Vagina (tissue), 2 donors: ENCODE measurements around the gene RAPGEF5. TPM values are rescaled to one million over a fixed set of nuclear protein-coding genes. Genes with fewer than 3 reads are reported as not detected.

Source experiments
- DNase-seq, 2 donors: peaks; one replicate each; pipeline ENCODE4 v3.0.0-alpha.2; 2017; ENCODE audit errors: extremely low spot score in 2 of 2
- H3K27ac ChIP-seq: fragments of 200-600 bp; sonication (generic); one replicate; pipeline ENCODE4 v1.5.1; 2019
- H3K27me3 ChIP-seq: fragments of 200-600 bp; sonication (generic); one replicate; pipeline ENCODE4 v1.5.1; 2019
- H3K36me3 ChIP-seq, 2 donors: fragments of 200-600 bp; sonication (generic); one replicate each; pipeline ENCODE4 v1.5.1; 2017 to 2019
- H3K4me1 ChIP-seq: fragments of 200-600 bp; sonication (generic); one replicate; pipeline ENCODE4 v1.5.1; 2019
- H3K4me3 ChIP-seq, 2 donors: fragments of 200-600 bp; sonication (generic); 1 replicate in 1 of 2; 2 replicates in 1 of 2; pipeline ENCODE4 v1.5.1; 2016 to 2019
- H3K9me3 ChIP-seq: fragments of 200-600 bp; sonication (generic); one replicate; pipeline ENCODE4 v1.5.1; 2019
- CTCF ChIP-seq, 3 experiments: fragments of 450-650 bp in 2 of 3; fragments of 200-600 bp in 1 of 3; sonication (generic) in 1 of 3; IDR thresholded peaks; one replicate each; pipeline ENCODE4 v1.5.1; 2017 to 2019; ENCODE audit warnings: antibody characterized with exemption in 3 of 3, mild to moderate bottlenecking in 2 of 3, moderate library complexity in 2 of 3
- POLR2A ChIP-seq, 2 donors: fragments of 450-650 bp; IDR thresholded peaks; one replicate each; pipeline ENCODE4 v1.6.1; 2017; ENCODE audit warnings: antibody characterized with exemption in 2 of 2, mild to moderate bottlenecking in 2 of 2, moderate library complexity in 2 of 2
- POLR2AphosphoS5 ChIP-seq, 2 donors: sonication (generic); formaldehyde crosslinking; IDR thresholded peaks; one replicate each; pipeline ENCODE4 v1.9.0; 2017; ENCODE audit warnings: antibody characterized with exemption in 2 of 2, mild to moderate bottlenecking in 2 of 2, low read depth in 1 of 2; ENCODE audit not compliant: insufficient read depth in 1 of 2
- intact Hi-C: fragments of 100-400 bp; cut with DNase I; formaldehyde crosslinking; loops from one replicate; pipeline ENCODE4 v1.15.1; 2023
- total RNA-seq: library from RNA; depleted of rRNA; stranded (reverse); fragments of >200 nt; gene quantifications from one replicate; pipeline ENCODE4 v1.2.3, GENCODE V29; 2016

The RAPGEF5 gene
- total RNA-seq, 1 donor from 2014 or later, result 68.0 TPM

- TF ChIP-seq POLR2AphosphoS5 (IDR thresholded peaks at IDR 0.05; ENCODE audit: insufficient read depth in 1 of 2, low read depth in 1 of 2), result no peak
- no peak overlapping the region for H3K4me3 ChIP-seq
- H3K4me1 ChIP-seq, result peaks cover 12% of the 10 kb centered on the region
- no peak overlapping the region for H3K27ac ChIP-seq
- H3K27me3 ChIP-seq, result no peaks in the 10 kb centered on the region
- no peak for DNase-seq
- intact Hi-C loops, result no loop called here
- H3K36me3 ChIP-seq, result peaks cover 0 to 3% of the 10 kb centered on the region in 2 donors
- H3K9me3 ChIP-seq, result no peaks in the 10 kb centered on the region
These were observed 161.4 kb downstream of the RAPGEF5 start for GRCh38 chr7:22195397-22196172.

- no peaks in the 10 kb centered on the region for H3K9me3 ChIP-seq
- no peak overlapping the region for H3K27ac ChIP-seq
- peaks cover 0 to 3% of the 10 kb centered on the region in 2 donors for H3K36me3 ChIP-seq
- peaks cover 12% of the 10 kb centered on the region for H3K4me1 ChIP-seq
- DNase-seq, result no peak
- intact Hi-C loops, result no loop called here
- no peaks in the 10 kb centered on the region for H3K27me3 ChIP-seq
- TF ChIP-seq POLR2AphosphoS5 (IDR thresholded peaks at IDR 0.05; ENCODE audit: insufficient read depth in 1 of 2, low read depth in 1 of 2) (no peak), CTCF (IDR thresholded peaks at IDR 0.05) (no peak), POLR2A (IDR thresholded peaks at IDR 0.05) (no peak)
- H3K4me3 ChIP-seq, result no peak overlapping the region
These were observed 162.2 kb downstream of the RAPGEF5 start for GRCh38 chr7:22194658-22195273.

GRCh38 chr7:22193450-22193983 is 163.4 kb downstream of the RAPGEF5 start:
- no peaks in the 10 kb centered on the region for H3K27me3 ChIP-seq
- no peaks in the 10 kb centered on the region for H3K9me3 ChIP-seq
- H3K27ac ChIP-seq, result no peak overlapping the region
- TF ChIP-seq POLR2A (IDR thresholded peaks at IDR 0.05) (no peak), CTCF (IDR thresholded peaks at IDR 0.05) (no peak), POLR2AphosphoS5 (IDR thresholded peaks at IDR 0.05; ENCODE audit: insufficient read depth in 1 of 2, low read depth in 1 of 2) (no peak)
- peaks cover 12% of the 10 kb centered on the region for H3K4me1 ChIP-seq
- intact Hi-C loops, result no loop called here
- peaks cover 0 to 3% of the 10 kb centered on the region in 2 donors for H3K36me3 ChIP-seq
- DNase-seq, result no peak
- peak overlapping the region; percentile 17 to 29 for H3K4me3 ChIP-seq

GRCh38 chr7:22192801-22193200 is 164.2 kb downstream of the RAPGEF5 start:
- H3K4me1 ChIP-seq, result peaks cover 12% of the 10 kb centered on the region
- TF ChIP-seq POLR2AphosphoS5 (IDR thresholded peaks at IDR 0.05; ENCODE audit: insufficient read depth in 1 of 2, low read depth in 1 of 2), result no peak
- TF ChIP-seq POLR2A (IDR thresholded peaks at IDR 0.05), result no peak
- TF ChIP-seq CTCF (IDR thresholded peaks at IDR 0.05), result no peak
- no peaks in the 10 kb centered on the region for H3K9me3 ChIP-seq
- DNase-seq, result no peak
- H3K36me3 ChIP-seq, result peaks cover 0 to 3% of the 10 kb centered on the region in 2 donors
- intact Hi-C loops, result no loop called here
- peak overlapping the region in 1 of 2 donors; percentile 17 for H3K4me3 ChIP-seq
- no peaks in the 10 kb centered on the region for H3K27me3 ChIP-seq
- H3K27ac ChIP-seq, result no peak overlapping the region

- no peak overlapping the region for H3K27ac ChIP-seq
- no peak for DNase-seq
- TF ChIP-seq POLR2A (IDR thresholded peaks at IDR 0.05) (no peak), CTCF (IDR thresholded peaks at IDR 0.05) (no peak), POLR2AphosphoS5 (IDR thresholded peaks at IDR 0.05; ENCODE audit: insufficient read depth in 1 of 2, low read depth in 1 of 2) (no peak)
These were observed 166.2 kb downstream of the RAPGEF5 start for GRCh38 chr7:22190736-22191135.

More at GRCh38 chr7:22190736-22191135, 166.2 kb downstream of the RAPGEF5 start:
- peaks cover 12% of the 10 kb centered on the region for H3K4me1 ChIP-seq
- H3K36me3 ChIP-seq, result peaks cover 0 to 3% of the 10 kb centered on the region in 2 donors
- intact Hi-C loops, result no loop called here
- no peaks in the 10 kb centered on the region for H3K27me3 ChIP-seq
- no peaks in the 10 kb centered on the region for H3K9me3 ChIP-seq
- H3K4me3 ChIP-seq, result no peak overlapping the region
